ENCODE measurements around the gene SASH3.

DNA sequence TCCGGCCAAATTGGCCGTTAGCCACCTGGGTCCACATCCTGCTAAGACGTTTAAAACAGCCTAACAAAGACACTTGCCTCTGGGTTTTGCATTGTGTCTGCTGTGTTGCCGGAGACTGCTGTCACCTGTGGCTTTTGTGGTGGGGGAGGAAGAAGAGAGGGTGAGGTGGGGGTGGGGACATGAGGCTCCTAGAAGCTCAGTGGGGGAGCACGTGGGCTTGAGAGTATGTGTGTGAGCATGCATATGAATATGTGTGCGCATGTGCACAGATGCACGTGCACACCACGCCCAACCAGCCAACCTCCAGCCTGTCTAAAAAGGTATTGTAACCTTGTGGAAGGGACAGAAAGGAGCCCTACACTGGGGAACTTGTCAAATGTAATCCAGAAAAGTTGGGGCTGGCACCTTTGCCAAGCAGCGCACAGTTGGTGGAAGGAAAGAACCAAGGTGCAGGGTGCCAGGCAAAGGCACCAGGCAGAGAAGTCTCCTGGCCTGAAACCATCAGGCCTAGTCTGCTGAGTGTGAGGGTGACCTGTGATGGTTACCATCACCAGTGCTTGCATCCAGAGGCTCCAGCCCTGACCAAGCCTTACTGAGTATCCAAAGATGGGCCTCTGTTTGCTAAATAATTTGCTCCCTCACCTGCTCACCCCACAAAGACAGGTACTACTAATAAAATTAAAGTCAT, 10.1 kb upstream of the SASH3 start:
- TF ChIP-seq POLR2A (IDR thresholded peaks at IDR 0.05) (no peak), CTCF (IDR thresholded peaks at IDR 0.05) (no peak)
